ENCODE measurements around the gene MCRS1.

The MCRS1 gene

DNA sequence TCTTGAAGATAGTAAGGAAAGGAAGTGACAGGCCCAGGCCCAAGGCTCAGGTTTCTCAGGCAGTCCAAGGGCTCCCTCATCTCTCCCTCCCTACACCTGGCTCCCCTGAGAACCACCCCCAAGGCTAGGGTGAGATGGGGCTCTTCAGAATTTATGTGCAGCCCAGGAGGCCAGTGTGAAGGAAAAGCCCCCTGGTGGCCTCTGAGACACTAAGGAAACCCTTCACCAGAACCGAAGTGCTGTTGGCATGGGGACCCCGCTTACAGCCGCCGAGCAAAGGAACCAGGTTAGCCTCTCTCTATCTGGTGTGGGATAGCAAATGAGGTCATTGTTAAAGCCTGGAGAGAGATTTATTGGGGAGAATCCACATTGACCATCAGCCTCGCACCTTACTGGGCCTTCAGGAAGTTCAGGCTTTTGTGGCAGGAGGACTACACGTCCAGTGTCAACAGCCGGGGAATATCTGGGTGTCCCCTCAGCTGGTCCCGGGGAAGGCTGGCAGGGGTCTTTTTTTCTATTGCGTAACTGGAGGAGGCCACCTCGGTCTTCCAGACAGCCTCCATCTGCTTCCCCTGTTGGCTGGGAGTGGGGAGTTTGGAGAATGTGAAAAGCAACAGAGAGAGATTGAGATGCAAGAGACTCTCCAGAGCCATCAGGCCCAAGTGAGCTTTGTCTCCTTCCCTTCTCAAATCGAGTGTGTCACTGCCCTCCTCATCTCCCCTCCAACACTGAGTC is 19.4 kb upstream of the MCRS1 start:
- Histone ChIP-seq H3K4me1 (ENCODE audit: control insufficient read depth, low read length) (no peaks in the 10 kb centered on the region), H4K20me1 (ENCODE audit: control insufficient read depth, insufficient read depth, low read depth, low read length) (no peaks in the 10 kb centered on the region), H3K9me2 (replicated peaks; ENCODE audit: control insufficient read depth, low read length) (no peaks in the 10 kb centered on the region), H3K27me3 (ENCODE audit: control insufficient read depth, low read length) (no peaks in the 10 kb centered on the region), H3F3A (ENCODE audit: control insufficient read depth, insufficient read depth) (no peaks in the 10 kb centered on the region), H3K9me3 (ENCODE audit: control insufficient read depth, insufficient read depth, low read length) (no peaks in the 10 kb centered on the region), H3K4me3 (ENCODE audit: low read length) (no peak overlapping the region), H3K4me2 (ENCODE audit: low read length) (no peak overlapping the region), H3K27ac (ENCODE audit: low read depth, low read length) (no peak overlapping the region), H3K79me2 (ENCODE audit: control insufficient read depth, low read length) (no peaks in the 10 kb centered on the region; the same call in 1 of the 2 replicates), H3K36me3 (ENCODE audit: control insufficient read depth, low read length) (peaks cover 23% of the 10 kb centered on the region)
- TF ChIP-seq, protein P1, sequence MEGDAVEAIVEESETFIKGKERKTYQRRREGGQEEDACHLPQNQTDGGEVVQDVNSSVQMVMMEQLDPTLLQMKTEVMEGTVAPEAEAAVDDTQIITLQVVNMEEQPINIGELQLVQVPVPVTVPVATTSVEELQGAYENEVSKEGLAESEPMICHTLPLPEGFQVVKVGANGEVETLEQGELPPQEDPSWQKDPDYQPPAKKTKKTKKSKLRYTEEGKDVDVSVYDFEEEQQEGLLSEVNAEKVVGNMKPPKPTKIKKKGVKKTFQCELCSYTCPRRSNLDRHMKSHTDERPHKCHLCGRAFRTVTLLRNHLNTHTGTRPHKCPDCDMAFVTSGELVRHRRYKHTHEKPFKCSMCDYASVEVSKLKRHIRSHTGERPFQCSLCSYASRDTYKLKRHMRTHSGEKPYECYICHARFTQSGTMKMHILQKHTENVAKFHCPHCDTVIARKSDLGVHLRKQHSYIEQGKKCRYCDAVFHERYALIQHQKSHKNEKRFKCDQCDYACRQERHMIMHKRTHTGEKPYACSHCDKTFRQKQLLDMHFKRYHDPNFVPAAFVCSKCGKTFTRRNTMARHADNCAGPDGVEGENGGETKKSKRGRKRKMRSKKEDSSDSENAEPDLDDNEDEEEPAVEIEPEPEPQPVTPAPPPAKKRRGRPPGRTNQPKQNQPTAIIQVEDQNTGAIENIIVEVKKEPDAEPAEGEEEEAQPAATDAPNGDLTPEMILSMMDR (IDR thresholded peaks at IDR 0.05; ENCODE audit: low read depth, low read length, poor library complexity, severe bottlenecking) = no peak
- no peak for TF ChIP-seq EZH2phosphoT487 (IDR thresholded peaks at IDR 0.05; ENCODE audit: borderline replicate concordance, low read length)

DNA sequence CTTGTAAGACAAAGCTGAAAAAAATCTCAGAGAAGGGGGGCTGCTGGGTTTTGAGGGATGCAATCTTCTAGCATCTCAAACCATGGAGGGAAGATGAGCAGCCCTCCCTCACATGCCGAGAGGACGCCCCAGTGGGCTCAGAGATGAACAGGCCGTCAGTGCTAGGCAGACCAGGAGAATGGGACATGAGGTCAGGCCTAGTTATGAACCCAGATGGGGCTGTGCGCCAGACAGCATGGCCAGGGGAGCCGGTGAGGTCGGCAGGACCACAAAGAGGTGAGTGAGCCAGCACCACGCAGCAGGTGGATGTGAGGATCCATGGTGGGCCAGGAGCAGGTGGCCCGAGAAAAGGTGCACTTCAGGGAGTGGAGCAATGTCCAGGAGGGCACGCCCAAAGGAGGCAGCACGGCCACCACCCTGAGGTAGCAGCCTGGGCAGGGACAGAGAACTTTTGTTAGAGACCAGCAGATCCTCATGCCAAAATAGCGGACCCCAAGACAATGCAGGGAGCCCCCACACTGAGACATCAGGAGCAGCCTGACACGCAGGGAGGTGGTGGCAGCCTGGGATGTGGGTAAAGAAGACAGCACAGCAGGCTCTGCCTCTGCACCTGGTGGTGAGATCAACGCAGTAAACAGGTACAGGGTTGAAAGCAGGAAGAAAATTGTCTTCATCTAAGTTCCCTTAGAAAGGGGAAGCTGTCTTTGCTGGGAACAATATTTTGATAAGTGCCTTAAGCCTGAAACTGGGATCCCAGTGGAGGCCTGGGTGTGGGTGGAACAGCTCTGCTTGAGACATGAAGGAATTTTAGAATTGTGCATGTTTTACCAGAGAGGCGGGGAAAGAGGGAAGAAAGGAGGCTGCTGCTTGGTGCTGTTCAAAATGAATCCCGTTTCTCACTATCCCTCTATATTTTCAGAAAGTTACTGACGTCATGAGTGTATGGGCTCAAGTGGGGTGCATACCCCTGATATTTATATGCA is 17.8 kb upstream of the MCRS1 start:
- Histone ChIP-seq H3K9me2 (replicated peaks; ENCODE audit: control insufficient read depth, low read length) (no peaks in the 10 kb centered on the region), H3K79me2 (ENCODE audit: control insufficient read depth, low read length) (peaks cover 11% of the 10 kb centered on the region), H3K27ac (ENCODE audit: low read depth, low read length) (no peak overlapping the region), H3F3A (ENCODE audit: control insufficient read depth, insufficient read depth) (no peaks in the 10 kb centered on the region), H3K4me1 (ENCODE audit: control insufficient read depth, low read length) (peaks cover under 1% of the 10 kb centered on the region; the same call in 1 of the 2 replicates), H4K20me1 (ENCODE audit: control insufficient read depth, insufficient read depth, low read depth, low read length) (no peaks in the 10 kb centered on the region), H3K9me3 (ENCODE audit: control insufficient read depth, insufficient read depth, low read length) (no peaks in the 10 kb centered on the region), H3K36me3 (ENCODE audit: control insufficient read depth, low read length) (peaks cover 18% of the 10 kb centered on the region), H3K4me2 (ENCODE audit: low read length) (no peak overlapping the region), H3K27me3 (ENCODE audit: control insufficient read depth, low read length) (no peaks in the 10 kb centered on the region), H3K4me3 (ENCODE audit: low read length) (no peak overlapping the region)
- TF ChIP-seq EZH2phosphoT487 (IDR thresholded peaks at IDR 0.05; ENCODE audit: borderline replicate concordance, low read length) = no peak
- TF ChIP-seq, protein P1 (IDR thresholded peaks at IDR 0.05; ENCODE audit: low read depth, low read length, poor library complexity, severe bottlenecking) = no peak

DNA sequence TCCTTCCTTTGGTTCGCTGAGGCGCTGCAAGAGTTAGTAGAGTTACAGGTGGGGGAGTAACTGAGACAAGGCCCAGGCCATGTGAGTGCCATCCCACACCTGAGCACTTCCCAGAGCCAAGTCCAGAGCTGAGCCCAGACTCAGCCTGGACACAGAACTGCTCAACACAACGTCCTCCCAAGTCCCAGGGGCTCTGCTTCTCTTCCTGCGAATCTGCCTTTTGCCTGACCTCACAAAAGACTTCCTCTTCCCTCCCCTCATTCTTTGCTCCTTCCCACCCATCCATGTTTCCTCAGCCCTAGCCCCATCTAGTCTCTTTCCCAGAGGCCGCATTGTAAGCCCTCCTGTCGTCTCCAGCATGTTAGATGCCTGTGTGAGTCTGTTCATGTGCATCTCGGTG is 16.6 kb upstream of the MCRS1 start:
- Histone ChIP-seq H3F3A (ENCODE audit: control insufficient read depth, insufficient read depth) (no peaks in the 10 kb centered on the region), H3K4me3 (ENCODE audit: low read length) (no peak overlapping the region), H3K9me3 (ENCODE audit: control insufficient read depth, insufficient read depth, low read length) (no peaks in the 10 kb centered on the region), H3K4me2 (ENCODE audit: low read length) (no peak overlapping the region), H3K4me1 (ENCODE audit: control insufficient read depth, low read length) (peaks cover 2% of the 10 kb centered on the region; the same call in 1 of the 2 replicates), H3K9me2 (replicated peaks; ENCODE audit: control insufficient read depth, low read length) (no peaks in the 10 kb centered on the region), H3K36me3 (ENCODE audit: control insufficient read depth, low read length) (peaks cover 18% of the 10 kb centered on the region), H3K79me2 (ENCODE audit: control insufficient read depth, low read length) (peaks cover 15% of the 10 kb centered on the region), H3K27me3 (ENCODE audit: control insufficient read depth, low read length) (no peaks in the 10 kb centered on the region), H3K27ac (ENCODE audit: low read depth, low read length) (no peak overlapping the region), H4K20me1 (ENCODE audit: control insufficient read depth, insufficient read depth, low read depth, low read length) (no peaks in the 10 kb centered on the region)
- TF ChIP-seq, protein P1 (IDR thresholded peaks at IDR 0.05; ENCODE audit: low read depth, low read length, poor library complexity, severe bottlenecking) = no peak
- TF ChIP-seq EZH2phosphoT487 (IDR thresholded peaks at IDR 0.05; ENCODE audit: borderline replicate concordance, low read length) = no peak

Data from DOHH2 (cell line).